GM12865 (cell line): ENCODE data around the gene MEA1.

ENCODE experiments used
- DNase-seq: peaks from one replicate; pipeline ENCODE4 v3.0.0; 2010; ENCODE audit warnings: low read depth
- H3K4me3 ChIP-seq: 2 replicates; pipeline ENCODE4 v1.5.1; 2011; ENCODE audit warnings: mild to moderate bottlenecking, low read depth, low read length, control low read depth
- CTCF ChIP-seq: IDR thresholded peaks from 2 replicates; pipeline ENCODE4 v1.5.1; 2011; ENCODE audit warnings: low read length, control low read depth, low read depth, inconsistent platforms; ENCODE audit not compliant: insufficient read depth; ENCODE audit errors: missing control alignments

The MEA1 gene

GRCh38 chr6:43029120-43029519 is 15.4 kb upstream of the MEA1 start:
- no peak for TF ChIP-seq CTCF
- H3K4me3 ChIP-seq, result no peak overlapping the region
- DNase-seq, result no peak

- no peak for DNase-seq
- H3K4me3 ChIP-seq, result no peak overlapping the region
- TF ChIP-seq CTCF, result no peak
These were observed 12.6 kb upstream of the MEA1 start for GRCh38 chr6:43026365-43026764.

- DNase-seq, result no peak
- H3K4me3 ChIP-seq, result no peak overlapping the region
- TF ChIP-seq CTCF, result no peak
These were observed 10.7 kb upstream of the MEA1 start for GRCh38 chr6:43024436-43024835.

- peak within 1 kb of the TSS; percentile 74 for H3K4me3 ChIP-seq
- DNase-seq, result peak; percentile 77
- no peak for TF ChIP-seq CTCF
These were observed 7.7 kb upstream of the MEA1 start, which contains the start of gene RRP36 for GRCh38 chr6:43021270-43022047. RRP36 (plus strand) TSS chr6:43021623; CDS start chr6:43021655, 32 bp downstream.

- DNase-seq, result no peak
- TF ChIP-seq CTCF, result no peak
- H3K4me3 ChIP-seq, result peak overlapping the region; percentile 74
These were observed 7.1 kb upstream of the MEA1 start for GRCh38 chr6:43020847-43021246.

- H3K4me3 ChIP-seq, result no peak overlapping the region
- TF ChIP-seq CTCF, result no peak
- DNase-seq, result no peak
These were observed 6.4 kb upstream of the MEA1 start for GRCh38 chr6:43020052-43020705.
